HepG2 (cell line): ENCODE measurements around the gene JAKMIP3. TPM values are rescaled to one million over a fixed set of nuclear protein-coding genes. Genes with fewer than 3 reads are reported as not detected.

ENCODE experiments used
- ARID4A ChIP-seq: sonication (generic); formaldehyde crosslinking; IDR thresholded peaks from 2 replicates; pipeline ENCODE4 v1.5.0; 2020; ENCODE audit warnings: mild to moderate bottlenecking, missing genetic modification reagents, borderline replicate concordance
- PRDM15 ChIP-seq: sonication (generic); formaldehyde crosslinking; IDR thresholded peaks from 2 replicates; pipeline ENCODE4 v1.4.0; 2020; ENCODE audit warnings: missing genetic modification reagents
- REL ChIP-seq: sonication (generic); formaldehyde crosslinking; conservative IDR thresholded peaks from 2 replicates; pipeline ENCODE4 v1.8.0; 2022; ENCODE audit warnings: mild to moderate bottlenecking, missing genetic modification reagents, moderate library complexity
- SNAI1 ChIP-seq: sonication (generic); formaldehyde crosslinking; IDR thresholded peaks from 2 replicates; pipeline ENCODE4 v1.5.0; 2020; ENCODE audit warnings: mild to moderate bottlenecking, missing genetic modification reagents, borderline replicate concordance
- ZNF746 ChIP-seq: sonication (generic); formaldehyde crosslinking; IDR thresholded peaks from 2 replicates; pipeline ENCODE4 v1.8.0; 2022; ENCODE audit warnings: mild to moderate bottlenecking, missing genetic modification reagents
- polyA plus RNA-seq, 8 experiments: library from polyadenylated mRNA; depleted of rRNA in 3 of 8; stranded (reverse) in 7 of 8; unstranded in 1 of 8; fragments of >200 nt; fragmentation: Illumina TruSeq in 4 of 8; extraction: Trizol in 4 of 8; gene quantifications; 2 replicates each; pipeline versions ENCODE4 v1.2.1 to v1.2.3, GENCODE V29; 2011 to 2016; ENCODE audit warnings: low read depth in 4 of 8, missing spikeins in 1 of 8, mixed read lengths in 1 of 8; ENCODE audit not compliant: insufficient read depth in 1 of 8
- total RNA-seq, 5 experiments: library from RNA; depleted of rRNA; stranded (reverse); fragments of >200 nt; fragmentation: Illumina TruSeq; extraction: Trizol; gene quantifications; 2 replicates each; pipeline ENCODE4 v1.2.3, GENCODE V29; 2016; ENCODE audit warnings: low read depth in 1 of 5

Gene JAKMIP3
- total and polyA plus RNA-seq, 2 of the 13 experiments (the other 11 are each of a cell fraction or from before 2014, with no cell fraction given), result 0.03 to 0.11 TPM

GRCh38 chr10:132028706-132029105 is 37.0 kb upstream of the JAKMIP3 start (continued):
- no peak for TF ChIP-seq SNAI1 (CRISPR knock-in tag)
- no peak for TF ChIP-seq REL (CRISPR knock-in tag)
- TF ChIP-seq ARID4A, result no peak
- no peak for TF ChIP-seq PRDM15 (CRISPR knock-in tag)
- no peak for TF ChIP-seq ZNF746
- TF ChIP-seq, all 625 proteins: peak for 0
